SK-N-SH (cell line): Measurements from ENCODE around the gene SRSF2. TPM values are rescaled to one million over a fixed set of nuclear protein-coding genes. Genes with fewer than 3 reads are reported as not detected.

Experiments
- CTCF ChIA-PET: fragments of 300-600, 350-600 bp; formaldehyde crosslinking; extraction: SDS; loops from one replicate; lab custom pipeline; 2021; lab: Yijun Ruan, JAX
- POLR2A ChIA-PET: fragments of 350-600 bp; sonication (Branson Sonifier 250); formaldehyde crosslinking; extraction: SDS; loops from one replicate; lab custom pipeline; 2020; ENCODE audit warnings: antibody characterized with exemption, inconsistent platforms; lab: Yijun Ruan, JAX
- DNase-seq: peaks from one replicate; pipeline ENCODE4 v3.0.0; 2012
- H2AFZ ChIP-seq: fragments of 200-600 bp; sonication (generic); 2 replicates; pipeline ENCODE4 v1.8.1; 2016; ENCODE audit warnings: antibody characterized with exemption, mild to moderate bottlenecking, low read depth
- H3F3A ChIP-seq: fragments of 200-600 bp; sonication (generic); replicated peaks from 2 replicates; pipeline ENCODE3; 2016; ENCODE audit warnings: antibody characterized with exemption, mild to moderate bottlenecking; ENCODE audit not compliant: insufficient read depth
- H3K27ac ChIP-seq, 2 experiments: fragments of 200-500 bp in 1 of 2; fragments of 200-600 bp in 1 of 2; sonication (Bioruptor generic) in 1 of 2; sonication (generic), shearing (Covaris generic) in 1 of 2; 2 replicates each; pipeline versions ENCODE4 v1.5.1 to v1.6.1; 2014 to 2016; ENCODE audit warnings: low read depth in 2 of 2, inconsistent platforms in 1 of 2, low read length in 1 of 2, mild to moderate bottlenecking in 1 of 2, mixed read lengths in 1 of 2
- H3K27me3 ChIP-seq: fragments of 200-600 bp; sonication (generic), shearing (Covaris generic); 2 replicates; pipeline ENCODE4 v1.6.1; 2016; ENCODE audit warnings: mixed run types; ENCODE audit not compliant: insufficient read depth
- H3K36me3 ChIP-seq, 2 experiments: fragments of 200-500 bp in 1 of 2; fragments of 200-600 bp in 1 of 2; sonication (Bioruptor generic) in 1 of 2; sonication (generic) in 1 of 2; replicated peaks in 1 of 2; 2 replicates each; pipeline versions ENCODE3 to v1.5.1; 2014 to 2016; ENCODE audit warnings: low read length in 1 of 2, mild to moderate bottlenecking in 1 of 2; ENCODE audit not compliant: insufficient read depth in 2 of 2, control insufficient read depth in 1 of 2
- H3K4me1 ChIP-seq, 2 experiments: fragments of 200-500 bp in 1 of 2; fragments of 200-600 bp in 1 of 2; sonication (Bioruptor generic) in 1 of 2; sonication (generic), shearing (Covaris generic) in 1 of 2; 2 replicates each; pipeline versions ENCODE4 v1.5.1 to v1.6.1; 2014 to 2016; ENCODE audit warnings: low read depth in 1 of 2, low read length in 1 of 2, mixed run types in 1 of 2; ENCODE audit not compliant: insufficient read depth in 2 of 2, control insufficient read depth in 1 of 2
- H3K4me2 ChIP-seq: fragments of 200-600 bp; sonication (generic), shearing (Covaris generic); 2 replicates; pipeline ENCODE4 v1.6.1; 2017; ENCODE audit warnings: mixed run types
- H3K4me3 ChIP-seq, 2 experiments: fragments of 200-500 bp in 1 of 2; fragments of 200-600 bp in 1 of 2; sonication (Bioruptor generic) in 1 of 2; sonication (generic), shearing (Covaris generic) in 1 of 2; 2 replicates each; pipeline versions ENCODE4 v1.5.1 to v1.8.1; 2014 to 2016; ENCODE audit warnings: low read depth in 2 of 2, inconsistent platforms in 1 of 2, low read length in 1 of 2, mild to moderate bottlenecking in 1 of 2, mixed read lengths in 1 of 2, moderate library complexity in 1 of 2
- H3K79me2 ChIP-seq: fragments of 200-600 bp; sonication (generic); 2 replicates; pipeline ENCODE4 v1.8.1; 2017; ENCODE audit warnings: mild to moderate bottlenecking; ENCODE audit not compliant: insufficient read depth
- H3K9ac ChIP-seq: fragments of 200-600 bp; sonication (generic); 2 replicates; pipeline ENCODE4 v1.6.1; 2017; ENCODE audit warnings: mixed run types
- H3K9me2 ChIP-seq: fragments of 200-600 bp; sonication (generic); 2 replicates; pipeline ENCODE4 v1.6.1; 2017; ENCODE audit warnings: mixed run types
- H3K9me3 ChIP-seq: fragments of 200-600 bp; sonication (generic); 2 replicates; pipeline ENCODE4 v1.6.1; 2017; ENCODE audit warnings: mixed run types, mild to moderate bottlenecking, moderate library complexity
- H4K20me1 ChIP-seq: fragments of 200-600 bp; sonication (generic); 2 replicates; pipeline ENCODE4 v1.6.1; 2017; ENCODE audit warnings: mild to moderate bottlenecking, mixed run types; ENCODE audit not compliant: insufficient read depth
- ELF1 ChIP-seq: IDR thresholded peaks from 2 replicates; pipeline ENCODE4 v1.4.0; 2012
- JUND ChIP-seq: IDR thresholded peaks from 2 replicates; pipeline ENCODE4 v1.4.0; 2012
- MXI1 ChIP-seq: IDR thresholded peaks from 2 replicates; pipeline ENCODE4 v1.6.1; 2012; ENCODE audit warnings: mild to moderate bottlenecking, low read depth, low read length, improper control_type of control experiment
- POLR2AphosphoS5 ChIP-seq: IDR thresholded peaks from 2 replicates; pipeline ENCODE4 v1.6.1; 2012; ENCODE audit warnings: low read depth, low read length
- RFX5 ChIP-seq: IDR thresholded peaks from 2 replicates; pipeline ENCODE4 v1.6.1; 2012; ENCODE audit warnings: mild to moderate bottlenecking, improper control_type of control experiment, low read length
- RXRA ChIP-seq: IDR thresholded peaks from 2 replicates; pipeline ENCODE4 v1.4.0; 2012; ENCODE audit warnings: low read depth, mild to moderate bottlenecking, borderline replicate concordance
- SIN3A ChIP-seq: IDR thresholded peaks from 2 replicates; pipeline ENCODE4 v1.6.1; 2012; ENCODE audit warnings: low read depth, mild to moderate bottlenecking, low read length, moderate library complexity, borderline replicate concordance
- YY1 ChIP-seq: IDR thresholded peaks from 2 replicates; pipeline ENCODE4 v1.4.0; 2012; ENCODE audit warnings: low read depth, mild to moderate bottlenecking
- WGBS: methylation state at CpG from one replicate; pipeline ENCODE4 v1.1.6; 2017; ENCODE audit warnings: low lambda C conversion rate; 5-methylcytosine and 5-hydroxymethylcytosine counted together
- polyA plus RNA-seq, 3 experiments: library from polyadenylated mRNA; depleted of rRNA; stranded (reverse); fragments of >200 nt; gene quantifications; 2 replicates each; pipeline ENCODE4 v1.2.3, GENCODE V29; 2012

Gene SRSF2
- polyA plus RNA-seq, 1 of the 3 experiments (the other 2 are of a cell fraction): 211 TPM

- Histone ChIP-seq H3K27me3 (no peaks in the 10 kb centered on the region), H3K27ac (peak overlapping the region; percentile 98 to 99), H4K20me1 (peaks cover 53% of the 10 kb centered on the region), H2AFZ (no peak overlapping the region), H3K79me2 (peaks cover 92% of the 10 kb centered on the region), H3F3A (peaks cover 50% of the 10 kb centered on the region), H3K9ac (peak overlapping the region; percentile 95; the same call in 1 of the 2 replicates), H3K9me3 (no peaks in the 10 kb centered on the region), H3K36me3 (peaks cover 45 to 62% of the 10 kb centered on the region in 2 experiments), H3K4me3 (peak overlapping the region; percentile 91 to 100), H3K4me1 (peaks cover 30 to 38% of the 10 kb centered on the region in 2 experiments), H3K4me2 (peak overlapping the region; percentile 86), H3K9me2 (no peaks in the 10 kb centered on the region)
- 16% methylated on average over 8 of the region's 8 CpGs for WGBS
- ChIA-PET CTCF (interaction anchor here (0.8 to 5.8 kb wide), 8 partner anchors 8 to 332 kb away, joined by 3 to 34 read pairs (median 7); partner anchors contain the start of genes JMJD6 and METTL23), POLR2A (interaction anchor here (0.8 kb wide), 1 partner anchor 8 kb away, joined by 4 read pairs; the partner anchor contains the start of genes JMJD6 and METTL23)
- no peak for DNase-seq
- TF ChIP-seq POLR2AphosphoS5 (peak; percentile 61; the same call in 1 of the 2 replicates), SIN3A (peak; percentile 76; the same call in 1 of the 2 replicates), YY1 (0 out of 2 replicates have a peak, but pooled peaks have one; percentile 13), ELF1 (0 out of 2 replicates have a peak, but pooled peaks have one; percentile 32), MXI1 (peak; percentile 36; the same call in 1 of the 2 replicates), JUND (no peak), RFX5 (no peak)
Measured at GRCh38 chr17:76734080-76734840, 2.9 kb downstream of the SRSF2 start.

- peak overlapping the region; percentile 86 for H3K4me2 ChIP-seq
- H3K36me3 ChIP-seq: peaks cover 45 to 62% of the 10 kb centered on the region in 2 experiments
- H3K9ac ChIP-seq: peak overlapping the region; percentile 95; the same call in 1 of the 2 replicates
- ChIA-PET CTCF (interaction anchor here (0.8 to 3.1 kb wide), 6 partner anchors 19 to 323 kb away, joined by 3 to 17 read pairs (median 4); no protein-coding TSS in a partner anchor), POLR2A (interaction anchor here (1.1 kb wide), 1 partner anchor 15 kb away, joined by 3 read pairs; no protein-coding TSS in a partner anchor)
- no peak overlapping the region for H2AFZ ChIP-seq
- DNase-seq: no peak
- TF ChIP-seq RXRA (no peak), POLR2AphosphoS5 (peak; percentile 4; the same call in 1 of the 2 replicates)
- H3K4me3 ChIP-seq: peak overlapping the region; percentile 91 to 100; a peak in 3 of 4 replicates
- no peaks in the 10 kb centered on the region for H3K9me3 ChIP-seq
- peaks cover 52% of the 10 kb centered on the region for H3F3A ChIP-seq
- no peaks in the 10 kb centered on the region for H3K9me2 ChIP-seq
- H4K20me1 ChIP-seq: peaks cover 53% of the 10 kb centered on the region
- H3K27ac ChIP-seq: peak overlapping the region; percentile 98 to 99; a peak in 3 of 4 replicates
- no peaks in the 10 kb centered on the region for H3K27me3 ChIP-seq
- H3K4me1 ChIP-seq: peaks cover 30 to 31% of the 10 kb centered on the region in 2 experiments
- 87% methylated on average over 1 of the region's 1 CpG for WGBS
- H3K79me2 ChIP-seq: peaks cover 92% of the 10 kb centered on the region
Measured at GRCh38 chr17:76733618-76733957, 3.5 kb downstream of the SRSF2 start.
